GM12891 (cell line): ENCODE results near the gene GEMIN5.

Experiments used
- POLR2A ChIP-seq: IDR thresholded peaks from 2 replicates; pipeline ENCODE4 v1.6.1; 2011; ENCODE audit warnings: low read depth, low read length, control low read depth
- TAF1 ChIP-seq: IDR thresholded peaks from 2 replicates; pipeline ENCODE4 v1.6.1; 2011; ENCODE audit warnings: low read depth, low read length, control low read depth

GRCh38 chr5:154892369-154892771, 45.6 kb downstream of the GEMIN5 start:
- TF ChIP-seq POLR2A: no peak
- TF ChIP-seq TAF1: no peak
